ENCODE results near the gene POLR1G. TPM values are rescaled to one million over a fixed set of nuclear protein-coding genes. Genes with fewer than 3 reads are reported as not detected.

Gene POLR1G
- polyA plus RNA-seq, 1 of the 3 experiments (the other 2 are of a cell fraction): 11.9 TPM

- H3K79me2 ChIP-seq (ENCODE audit: insufficient read depth): no peaks in the 10 kb centered on the region
- H3K9me2 ChIP-seq: no peaks in the 10 kb centered on the region
- H3K4me1 ChIP-seq (ENCODE audit: control insufficient read depth in 1 of 2, insufficient read depth in 2 of 2, low read depth in 1 of 2, low read length in 1 of 2): peaks cover 5 to 20% of the 10 kb centered on the region in 2 experiments; a peak in 1 of 4 replicates
- peaks cover 20% of the 10 kb centered on the region for H3F3A ChIP-seq (replicated peaks; ENCODE audit: insufficient read depth)
- no peak for DNase-seq
- no peaks in the 10 kb centered on the region for H3K9me3 ChIP-seq
- ChIA-PET CTCF (interaction anchor here (1.5 to 15.0 kb wide), 2 partner anchors 19 to 26 kb away, joined by 4 to 870 read pairs; partner anchors contain the start of gene FOSB), POLR2A (interaction anchor here (0.7 to 0.8 kb wide), 2 partner anchors 8 to 20 kb away, joined by 3 to 6 read pairs; no protein-coding TSS in a partner anchor)
- H3K4me2 ChIP-seq: no peak overlapping the region
- H3K9ac ChIP-seq: no peak overlapping the region
- no peak overlapping the region for H2AFZ ChIP-seq (ENCODE audit: low read depth)
- H4K20me1 ChIP-seq (ENCODE audit: insufficient read depth): no peaks in the 10 kb centered on the region
- H3K36me3 ChIP-seq (replicated peaks in 1 of 2; ENCODE audit: control insufficient read depth in 1 of 2, insufficient read depth in 2 of 2, low read length in 1 of 2): no peaks in the 10 kb centered on the region
- H3K27me3 ChIP-seq (ENCODE audit: insufficient read depth): no peaks in the 10 kb centered on the region
- TF ChIP-seq TCF12 (IDR thresholded peaks at IDR 0.05): no peak
- TF ChIP-seq IRF3 (IDR thresholded peaks at IDR 0.05; ENCODE audit: low read depth, low read length): no peak
- 94% methylated on average over 7 of the region's 7 CpGs for WGBS (ENCODE audit: low lambda C conversion rate)
- no peak overlapping the region for H3K27ac ChIP-seq (ENCODE audit: low read depth in 2 of 2, low read length in 1 of 2)
- H3K4me3 ChIP-seq (ENCODE audit: low read depth in 2 of 2, low read length in 1 of 2): no peak overlapping the region
These were observed 40.5 kb downstream of the POLR1G start for GRCh38 chr19:45446944-45447343.

GRCh38 chr19:45448425-45448756 lies 41.9 kb downstream of the POLR1G start:
- CTCF ChIA-PET: interaction anchor here (0.9 to 15.0 kb wide), 3 partner anchors 8 to 25 kb away, joined by 4 to 870 read pairs (median 38); partner anchors contain the start of gene FOSB
- whole genome bisulfite sequencing (ENCODE audit: low lambda C conversion rate): 89% methylated on average over 3 of the region's 3 CpGs

DNA sequence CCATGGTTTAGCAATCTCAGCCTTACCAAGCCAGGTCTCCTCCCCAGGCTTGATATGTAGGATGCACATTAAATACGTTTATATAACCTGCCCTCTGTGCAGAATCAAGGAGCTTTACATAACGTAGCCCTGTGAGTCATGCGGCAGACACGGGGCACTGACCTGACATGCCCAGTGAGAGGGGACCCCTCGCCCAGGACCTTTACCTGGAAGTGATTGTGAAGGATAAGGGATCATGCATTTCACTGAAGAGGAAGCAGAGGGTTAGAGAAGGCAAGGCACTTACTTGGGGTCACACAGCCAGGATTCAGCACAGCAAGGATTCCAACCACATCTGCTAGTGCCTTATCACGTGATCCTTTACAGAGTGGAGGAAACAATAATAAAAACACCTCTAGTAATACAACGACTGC lies 42.4 kb downstream of the POLR1G start:
- H3K9ac ChIP-seq: no peak overlapping the region
- no peaks in the 10 kb centered on the region for H3K9me2 ChIP-seq
- CTCF ChIA-PET: interaction anchor here (3.0 to 15.0 kb wide), 2 partner anchors 9 to 24 kb away, joined by 38 to 870 read pairs; partner anchors contain the start of gene FOSB
- peaks cover 0 to 13% of the 10 kb centered on the region in 2 experiments; a peak in 1 of 4 replicates for H3K4me1 ChIP-seq (ENCODE audit: control insufficient read depth in 1 of 2, insufficient read depth in 2 of 2, low read depth in 1 of 2, low read length in 1 of 2)
- no peaks in the 10 kb centered on the region for H4K20me1 ChIP-seq (ENCODE audit: insufficient read depth)
- H3F3A ChIP-seq (replicated peaks; ENCODE audit: insufficient read depth): peaks cover 23% of the 10 kb centered on the region
- H3K79me2 ChIP-seq (ENCODE audit: insufficient read depth): no peaks in the 10 kb centered on the region
- H3K4me3 ChIP-seq (ENCODE audit: low read depth in 2 of 2, low read length in 1 of 2): no peak overlapping the region
- no peak overlapping the region for H3K4me2 ChIP-seq
- H3K27ac ChIP-seq (ENCODE audit: low read depth in 2 of 2, low read length in 1 of 2): no peak overlapping the region; a peak in 1 of 4 replicates
- WGBS (ENCODE audit: low lambda C conversion rate): 70% methylated on average over 7 of the region's 7 CpGs
- no peak for DNase-seq
- no peaks in the 10 kb centered on the region for H3K9me3 ChIP-seq
- H2AFZ ChIP-seq (ENCODE audit: low read depth): no peak overlapping the region
- TF ChIP-seq MEF2A (IDR thresholded peaks at IDR 0.05; ENCODE audit: borderline replicate concordance, low read depth) (no peak), MXI1 (IDR thresholded peaks at IDR 0.05; ENCODE audit: low read depth, low read length) (no peak), CHD2 (IDR thresholded peaks at IDR 0.05; ENCODE audit: low read length, partially characterized antibody) (no peak), TCF12 (IDR thresholded peaks at IDR 0.05) (no peak), POLR2AphosphoS5 (IDR thresholded peaks at IDR 0.05; ENCODE audit: low read depth, low read length) (no peak), NRF1 (IDR thresholded peaks at IDR 0.05; ENCODE audit: low read depth, low read length) (no peak), FOXM1 (IDR thresholded peaks at IDR 0.05; ENCODE audit: low read depth) (no peak), RCOR1 (IDR thresholded peaks at IDR 0.05; ENCODE audit: low read length) (no peak), RFX5 (IDR thresholded peaks at IDR 0.05; ENCODE audit: low read length) (no peak), FOXJ3 (CRISPR knock-in tag; IDR thresholded peaks at IDR 0.05) (no peak), TEAD4 (IDR thresholded peaks at IDR 0.05; ENCODE audit: borderline replicate concordance, insufficient read depth) (no peak), RXRA (IDR thresholded peaks at IDR 0.05; ENCODE audit: borderline replicate concordance, low read depth) (no peak)
- H3K27me3 ChIP-seq (ENCODE audit: insufficient read depth): no peaks in the 10 kb centered on the region
- no peaks in the 10 kb centered on the region for H3K36me3 ChIP-seq (replicated peaks in 1 of 2; ENCODE audit: control insufficient read depth in 1 of 2, insufficient read depth in 2 of 2, low read length in 1 of 2)
- POLR2A ChIA-PET: no interaction called here

More at GRCh38 chr19:45448425-45448756, 41.9 kb downstream of the POLR1G start:
- Histone ChIP-seq H3K4me2 (no peak overlapping the region), H3K9me2 (no peaks in the 10 kb centered on the region), H4K20me1 (ENCODE audit: insufficient read depth) (no peaks in the 10 kb centered on the region), H3K9ac (no peak overlapping the region), H2AFZ (ENCODE audit: low read depth) (no peak overlapping the region), H3K27me3 (ENCODE audit: insufficient read depth) (no peaks in the 10 kb centered on the region), H3K36me3 (replicated peaks in 1 of 2; ENCODE audit: control insufficient read depth in 1 of 2, insufficient read depth in 2 of 2, low read length in 1 of 2) (no peaks in the 10 kb centered on the region), H3F3A (replicated peaks; ENCODE audit: insufficient read depth) (peaks cover 23% of the 10 kb centered on the region), H3K27ac (ENCODE audit: low read depth in 2 of 2, low read length in 1 of 2) (no peak overlapping the region), H3K4me3 (ENCODE audit: low read depth in 2 of 2, low read length in 1 of 2) (no peak overlapping the region), H3K9me3 (no peaks in the 10 kb centered on the region), H3K79me2 (ENCODE audit: insufficient read depth) (no peaks in the 10 kb centered on the region), H3K4me1 (ENCODE audit: control insufficient read depth in 1 of 2, insufficient read depth in 2 of 2, low read depth in 1 of 2, low read length in 1 of 2) (peaks cover 0 to 13% of the 10 kb centered on the region in 2 experiments; a peak in 1 of 4 replicates)
- TF ChIP-seq GATA2 (CRISPR knock-in tag; IDR thresholded peaks at IDR 0.05): no peak
- no peak for TF ChIP-seq YY1 (IDR thresholded peaks at IDR 0.05; ENCODE audit: low read depth)
- TF ChIP-seq FOXM1 (IDR thresholded peaks at IDR 0.05; ENCODE audit: low read depth): no peak
- TF ChIP-seq IRF3 (IDR thresholded peaks at IDR 0.05; ENCODE audit: low read depth, low read length): no peak
- no peak for TF ChIP-seq TEAD4 (IDR thresholded peaks at IDR 0.05; ENCODE audit: borderline replicate concordance, insufficient read depth)
- no peak for TF ChIP-seq NFIC (IDR thresholded peaks at IDR 0.05; ENCODE audit: borderline replicate concordance)
- TF ChIP-seq RAD21 (IDR thresholded peaks at IDR 0.05; ENCODE audit: low read length): no peak
- no peak for DNase-seq
- POLR2A ChIA-PET: no interaction called here
